B cell (primary cell): Measurements from ENCODE around the gene CD80.

Experiments used
- EZH2 ChIP-seq: IDR thresholded peaks from 2 replicates; pipeline ENCODE4 v1.6.1; 2012; ENCODE audit warnings: borderline replicate concordance, low read depth, mild to moderate bottlenecking, moderate library complexity, low read length; ENCODE audit not compliant: insufficient read depth, poor library complexity, severe bottlenecking
- TF ChIP-seq, protein P1 (sequence below): fragments of 200-600 bp; IDR thresholded peaks from one replicate; pipeline ENCODE4 v1.8.0; 2022; ENCODE audit warnings: antibody characterized with exemption, mild to moderate bottlenecking

DNA sequence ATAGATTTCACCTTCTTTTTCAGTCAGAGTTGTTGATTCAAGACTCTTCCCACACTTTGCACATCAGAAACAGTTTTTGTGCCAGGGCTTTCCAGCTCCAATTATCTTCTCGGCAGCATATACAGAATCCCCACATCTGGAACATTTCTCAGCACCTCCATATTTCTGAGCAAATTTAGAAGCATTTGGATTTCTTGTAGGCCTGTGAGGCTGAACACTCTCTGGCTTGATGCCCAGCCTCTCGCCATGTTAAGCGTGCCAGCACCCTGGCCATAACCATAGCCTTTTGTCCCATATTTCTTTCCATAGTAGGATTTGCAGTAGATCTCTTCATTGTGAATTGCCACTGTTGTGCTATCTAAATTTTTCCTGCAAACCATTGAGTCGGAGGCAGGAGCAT is 28.3 kb downstream of the CD80 start:
- TF ChIP-seq, protein P1, sequence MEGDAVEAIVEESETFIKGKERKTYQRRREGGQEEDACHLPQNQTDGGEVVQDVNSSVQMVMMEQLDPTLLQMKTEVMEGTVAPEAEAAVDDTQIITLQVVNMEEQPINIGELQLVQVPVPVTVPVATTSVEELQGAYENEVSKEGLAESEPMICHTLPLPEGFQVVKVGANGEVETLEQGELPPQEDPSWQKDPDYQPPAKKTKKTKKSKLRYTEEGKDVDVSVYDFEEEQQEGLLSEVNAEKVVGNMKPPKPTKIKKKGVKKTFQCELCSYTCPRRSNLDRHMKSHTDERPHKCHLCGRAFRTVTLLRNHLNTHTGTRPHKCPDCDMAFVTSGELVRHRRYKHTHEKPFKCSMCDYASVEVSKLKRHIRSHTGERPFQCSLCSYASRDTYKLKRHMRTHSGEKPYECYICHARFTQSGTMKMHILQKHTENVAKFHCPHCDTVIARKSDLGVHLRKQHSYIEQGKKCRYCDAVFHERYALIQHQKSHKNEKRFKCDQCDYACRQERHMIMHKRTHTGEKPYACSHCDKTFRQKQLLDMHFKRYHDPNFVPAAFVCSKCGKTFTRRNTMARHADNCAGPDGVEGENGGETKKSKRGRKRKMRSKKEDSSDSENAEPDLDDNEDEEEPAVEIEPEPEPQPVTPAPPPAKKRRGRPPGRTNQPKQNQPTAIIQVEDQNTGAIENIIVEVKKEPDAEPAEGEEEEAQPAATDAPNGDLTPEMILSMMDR, result no peak
- TF ChIP-seq EZH2, result no peak
